22Rv1 (cell line): ENCODE data around the gene FYB1.

ENCODE experiments used
- CTCF ChIP-seq: fragments of 450-650 bp; IDR thresholded peaks from 2 replicates; pipeline ENCODE4 v1.5.1; 2017; ENCODE audit warnings: mild to moderate bottlenecking
- ZFX ChIP-seq: fragments of 450-650 bp; IDR thresholded peaks from 2 replicates; pipeline ENCODE4 v1.6.1; 2017; ENCODE audit warnings: antibody characterized with exemption, borderline replicate concordance

GRCh38 chr5:39175273-39175955 is 43.9 kb downstream of the FYB1 start:
- no peak for TF ChIP-seq CTCF
- TF ChIP-seq ZFX = no peak
